CD14-positive monocyte (primary cell): ENCODE measurements around the gene GRID1. TPM values are rescaled to one million over a fixed set of nuclear protein-coding genes. Genes with fewer than 3 reads are reported as not detected.

ENCODE experiments used
- DNase-seq, 3 donors: peaks; one replicate each; pipeline ENCODE4 v3.0.0-alpha.2; 2011 to 2022
- H2AFZ ChIP-seq: 2 replicates; pipeline ENCODE4 v1.6.0; 2012; ENCODE audit warnings: mild to moderate bottlenecking, low read depth, low read length, inconsistent platforms; ENCODE audit not compliant: insufficient read depth, poor library complexity, severe bottlenecking
- H3K27ac ChIP-seq, 2 donors: 1 replicate in 1 of 2; 2 replicates in 1 of 2; pipeline ENCODE4 v1.5.1; 2012 to 2013; ENCODE audit warnings: low read length in 2 of 2, control low read depth in 1 of 2, inconsistent platforms in 1 of 2, low read depth in 1 of 2, mild to moderate bottlenecking in 1 of 2
- H3K27me3 ChIP-seq, 2 donors: one replicate each; pipeline versions ENCODE4 v1.6.0 to v1.6.1; 2011 to 2013; ENCODE audit warnings: low read length in 2 of 2; ENCODE audit not compliant: control insufficient read depth in 2 of 2, insufficient read depth in 2 of 2
- H3K36me3 ChIP-seq, 2 donors: replicated peaks in 1 of 2; 1 replicate in 1 of 2; 2 replicates in 1 of 2; pipeline versions ENCODE4 v1.5.1 to v1.6.1; 2012 to 2013; ENCODE audit warnings: low read length in 2 of 2, control low read depth in 1 of 2, inconsistent platforms in 1 of 2, mild to moderate bottlenecking in 1 of 2; ENCODE audit not compliant: insufficient read depth in 2 of 2, control insufficient read depth in 1 of 2
- H3K4me1 ChIP-seq, 2 donors: 1 replicate in 1 of 2; 2 replicates in 1 of 2; pipeline versions ENCODE4 v1.5.1 to v1.6.1; 2012 to 2013; ENCODE audit warnings: low read length in 2 of 2, control low read depth in 1 of 2, inconsistent platforms in 1 of 2, mild to moderate bottlenecking in 1 of 2, moderate library complexity in 1 of 2; ENCODE audit not compliant: insufficient read depth in 2 of 2, control insufficient read depth in 1 of 2
- H3K4me2 ChIP-seq: replicated peaks from 2 replicates; pipeline ENCODE3; 2012; ENCODE audit warnings: low read length, moderate library complexity, mild to moderate bottlenecking; ENCODE audit not compliant: poor library complexity, severe bottlenecking; ENCODE audit errors: extremely low read depth
- H3K4me3 ChIP-seq, 3 experiments: fragments of 200-600 bp in 1 of 3; sonication (generic) in 1 of 3; replicated peaks in 1 of 3; 1 replicate in 2 of 3; 2 replicates in 1 of 3; pipeline ENCODE4 v1.5.1; 2011 to 2013; ENCODE audit warnings: low read length in 3 of 3, mild to moderate bottlenecking in 3 of 3, control low read depth in 2 of 3, low read depth in 2 of 3, inconsistent platforms in 1 of 3, moderate library complexity in 1 of 3
- H3K79me2 ChIP-seq: 2 replicates; pipeline ENCODE4 v1.6.0; 2012; ENCODE audit warnings: mild to moderate bottlenecking, control low read depth, inconsistent platforms, low read length, moderate library complexity; ENCODE audit not compliant: insufficient read depth
- H3K9ac ChIP-seq: 2 replicates; pipeline ENCODE4 v1.6.0; 2017; ENCODE audit warnings: low read length, mild to moderate bottlenecking; ENCODE audit not compliant: insufficient read depth, poor library complexity, severe bottlenecking
- H3K9me3 ChIP-seq, 2 donors: replicated peaks in 1 of 2; 1 replicate in 1 of 2; 2 replicates in 1 of 2; pipeline versions ENCODE4 v1.5.1 to v1.6.1; 2012 to 2013; ENCODE audit warnings: low read length in 2 of 2, control low read depth in 1 of 2; ENCODE audit not compliant: control insufficient read depth in 1 of 2, insufficient read depth in 1 of 2
- H4K20me1 ChIP-seq: 2 replicates; pipeline ENCODE4 v1.6.0; 2012; ENCODE audit warnings: mild to moderate bottlenecking, low read length, control low read depth, moderate library complexity; ENCODE audit not compliant: insufficient read depth
- H3K27ac Mint-ChIP-seq, 7 donors: one replicate each; pipeline ENCODE4 v1.8.0; 2020; ENCODE audit warnings: mild to moderate bottlenecking in 7 of 7, mixed read lengths in 7 of 7, moderate library complexity in 6 of 7, inconsistent platforms in 2 of 7
- H3K27me3 Mint-ChIP-seq, 3 donors: one replicate each; pipeline ENCODE4 v1.8.0; 2021 to 2022; ENCODE audit warnings: low read depth in 3 of 3, mild to moderate bottlenecking in 3 of 3, mixed read lengths in 3 of 3, moderate library complexity in 3 of 3, inconsistent platforms in 1 of 3
- H3K36me3 Mint-ChIP-seq, 2 donors: one replicate each; pipeline ENCODE4 v1.8.0; 2020; ENCODE audit warnings: mixed read lengths in 2 of 2, inconsistent platforms in 1 of 2, mild to moderate bottlenecking in 1 of 2
- H3K4me1 Mint-ChIP-seq: one replicate; pipeline ENCODE4 v1.8.0; 2020; ENCODE audit warnings: mild to moderate bottlenecking, mixed read lengths
- H3K4me3 Mint-ChIP-seq, 2 donors: one replicate each; pipeline ENCODE4 v1.8.0; 2020; ENCODE audit warnings: mild to moderate bottlenecking in 2 of 2, mixed read lengths in 2 of 2, moderate library complexity in 1 of 2
- H3K9me3 Mint-ChIP-seq, 7 donors: one replicate each; pipeline ENCODE4 v1.8.0; 2020 to 2022; ENCODE audit warnings: mixed read lengths in 7 of 7, mild to moderate bottlenecking in 6 of 7, moderate library complexity in 6 of 7, inconsistent platforms in 2 of 7
- WGBS: methylation state at CpG from one replicate; pipeline ENCODE4 v1.1.5; 2013; ENCODE audit warnings: missing lambda C conversion rate; ENCODE audit not compliant: insufficient coverage; 5-methylcytosine and 5-hydroxymethylcytosine counted together
- intact Hi-C, 2 donors: fragments of 100-400 bp; cut with micrococcal nuclease; formaldehyde crosslinking; loops; one replicate each; pipeline versions ENCODE4 v1.15.0 to v1.15.1; 2023
- polyA plus RNA-seq, 3 donors: library from polyadenylated mRNA; depleted of rRNA in 1 of 3; unstranded in 2 of 3; stranded (reverse) in 1 of 3; fragments of 300-500 nt in 2 of 3; fragments of >200 nt in 1 of 3; fragmentation: Illumina TruSeq in 2 of 3; gene quantifications; 1 replicate in 2 of 3; 2 replicates in 1 of 3; pipeline ENCODE4 v1.2.3, GENCODE V29; 2012 to 2021
- small RNA-seq: library from RNA; depleted of rRNA; stranded (forward); fragments of <200 nt; gene quantifications from one replicate; pipeline ENCODE3, GENCODE V24; 2012; ENCODE audit warnings: low read depth; ENCODE audit not compliant: insufficient read length
- TF ChIP-seq, protein P1 (sequence below): fragments of 200-600 bp; IDR thresholded peaks from one replicate; pipeline ENCODE4 v1.8.0; 2022; ENCODE audit warnings: antibody characterized with exemption, mild to moderate bottlenecking

GRID1 gene
- polyA plus RNA-seq, 3 donors: not detected

GRCh38 chr10:85557077-85557476, 809.5 kb downstream of the GRID1 start:
- TF ChIP-seq, protein P1, sequence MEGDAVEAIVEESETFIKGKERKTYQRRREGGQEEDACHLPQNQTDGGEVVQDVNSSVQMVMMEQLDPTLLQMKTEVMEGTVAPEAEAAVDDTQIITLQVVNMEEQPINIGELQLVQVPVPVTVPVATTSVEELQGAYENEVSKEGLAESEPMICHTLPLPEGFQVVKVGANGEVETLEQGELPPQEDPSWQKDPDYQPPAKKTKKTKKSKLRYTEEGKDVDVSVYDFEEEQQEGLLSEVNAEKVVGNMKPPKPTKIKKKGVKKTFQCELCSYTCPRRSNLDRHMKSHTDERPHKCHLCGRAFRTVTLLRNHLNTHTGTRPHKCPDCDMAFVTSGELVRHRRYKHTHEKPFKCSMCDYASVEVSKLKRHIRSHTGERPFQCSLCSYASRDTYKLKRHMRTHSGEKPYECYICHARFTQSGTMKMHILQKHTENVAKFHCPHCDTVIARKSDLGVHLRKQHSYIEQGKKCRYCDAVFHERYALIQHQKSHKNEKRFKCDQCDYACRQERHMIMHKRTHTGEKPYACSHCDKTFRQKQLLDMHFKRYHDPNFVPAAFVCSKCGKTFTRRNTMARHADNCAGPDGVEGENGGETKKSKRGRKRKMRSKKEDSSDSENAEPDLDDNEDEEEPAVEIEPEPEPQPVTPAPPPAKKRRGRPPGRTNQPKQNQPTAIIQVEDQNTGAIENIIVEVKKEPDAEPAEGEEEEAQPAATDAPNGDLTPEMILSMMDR: no peak

More at GRCh38 chr10:85557077-85557476, 809.5 kb downstream of the GRID1 start:
- H3K9me3 Mint-ChIP-seq: no peaks in the 10 kb centered on the region
- no peaks in the 10 kb centered on the region for H3K79me2 ChIP-seq
- intact Hi-C loops: no loop called here
- no peak overlapping the region for H3K4me3 ChIP-seq
- H3K27me3 ChIP-seq: no peaks in the 10 kb centered on the region
- no peak overlapping the region for H3K27ac Mint-ChIP-seq
- H3K27ac ChIP-seq: no peak overlapping the region
- no peak overlapping the region for H3K9ac ChIP-seq
- WGBS: 43% methylated on average over 2 of the region's 2 CpGs
- no peaks in the 10 kb centered on the region for H3K9me3 ChIP-seq
- H3K27me3 Mint-ChIP-seq: peaks cover 0 to 2% (median 1%) of the 10 kb centered on the region in 3 donors
- no peaks in the 10 kb centered on the region for H3K4me1 Mint-ChIP-seq
- no peak overlapping the region for H3K4me2 ChIP-seq
- no peaks in the 10 kb centered on the region for H3K36me3 Mint-ChIP-seq
- no peak for DNase-seq
- no peak overlapping the region for H2AFZ ChIP-seq
- no peak overlapping the region for H3K4me3 Mint-ChIP-seq
- H4K20me1 ChIP-seq: no peaks in the 10 kb centered on the region
- no peaks in the 10 kb centered on the region for H3K4me1 ChIP-seq
- H3K36me3 ChIP-seq: no peaks in the 10 kb centered on the region

Small RNA genes lying within 50 kb of the gene (small RNA-seq; reads per million reads assigned to genes)
- gene MIR346: not detected
- gene RF02271: not detected
- gene RN7SKP238: not detected
- gene RNA5SP322: not detected

Other genes with a start within 250 kb of the GRID1 start
- gene WAPL, start 155.0 kb upstream of the GRID1 start, polyA plus RNA-seq: 10 to 100 TPM; 17.8 to 26.5 (median 18.3) TPM